Hematopoietic multipotent progenitor cell treated with erythropoietin and hydrocortisone succinate and interleukin-3 and kit ligand, for 17 days (in vitro differentiated cells): ENCODE results near the gene SAFB.
"Not testable (repeated sequence)": the region's sequence is repeated elsewhere in the genome, so short reads cannot be mapped to it uniquely, and the experiment has no call there.

Experiments used
- DNase-seq: peaks from one replicate; pipeline ENCODE4 v3.0.0-alpha.2; 2015; ENCODE audit warnings: low spot score

SAFB gene

GRCh38 chr19:5697022-5697889 is 74.4 kb downstream of the SAFB start:
- no peak for DNase-seq

- no peak for DNase-seq
Observed at GRCh38 chr19:5697890-5698634, 75.2 kb downstream of the SAFB start.

- no peak for DNase-seq
Observed at GRCh38 chr19:5698635-5699422, 75.9 kb downstream of the SAFB start.

- DNase-seq: no peak
Observed at GRCh38 chr19:5700455-5701092, 77.7 kb downstream of the SAFB start.

- DNase-seq: not testable (repeated sequence)
Observed at GRCh38 chr19:5702053-5702410, 79.1 kb downstream of the SAFB start.

- no peak for DNase-seq
Observed at GRCh38 chr19:5703819-5704818, 81.2 kb downstream of the SAFB start.

GRCh38 chr19:5705552-5705951 is 82.7 kb downstream of the SAFB start:
- no peak for DNase-seq

GRCh38 chr19:5706876-5707573 is 84.1 kb downstream of the SAFB start:
- no peak for DNase-seq

GRCh38 chr19:5707576-5708575 is 85.0 kb downstream of the SAFB start:
- no peak for DNase-seq

GRCh38 chr19:5711025-5711424 is 88.1 kb downstream of the SAFB start:
- no peak for DNase-seq

GRCh38 chr19:5711713-5712161 is 88.9 kb downstream of the SAFB start:
- no peak for DNase-seq

- DNase-seq: no peak
Observed at GRCh38 chr19:5713228-5713627, 90.3 kb downstream of the SAFB start.

GRCh38 chr19:5714816-5715215 is 91.9 kb downstream of the SAFB start:
- DNase-seq: no peak

GRCh38 chr19:5717215-5717935 is 94.5 kb downstream of the SAFB start:
- no peak for DNase-seq
